Memory B cell (primary cell): ENCODE data around the gene CHN2.

Source experiments
- ATAC-seq: fragments of 150-1000 bp; cut with Tn5 transposase; 2 replicates; pipeline ENCODE4 v1.10.0; 2021; ENCODE audit warnings: low read depth, mild to moderate bottlenecking, moderate library complexity
- DNase-seq, 2 donors: peaks; one replicate each; pipeline ENCODE4 v3.0.0; 2022; ENCODE audit warnings: low spot score in 2 of 2
- H3K27ac Mint-ChIP-seq: one replicate; pipeline ENCODE4 v1.8.0; 2022; ENCODE audit warnings: mild to moderate bottlenecking, moderate library complexity, mixed read lengths
- H3K27me3 Mint-ChIP-seq: one replicate; pipeline ENCODE4 v1.8.0; 2022; ENCODE audit warnings: mixed read lengths
- H3K36me3 Mint-ChIP-seq: one replicate; pipeline ENCODE4 v1.8.0; 2022; ENCODE audit warnings: mild to moderate bottlenecking, mixed read lengths
- H3K4me1 Mint-ChIP-seq: one replicate; pipeline ENCODE4 v1.8.0; 2022; ENCODE audit warnings: mixed read lengths
- H3K4me3 Mint-ChIP-seq: one replicate; pipeline ENCODE4 v1.8.0; 2022; ENCODE audit warnings: mild to moderate bottlenecking, moderate library complexity, mixed read lengths
- H3K9me3 Mint-ChIP-seq: one replicate; pipeline ENCODE4 v1.8.0; 2022; ENCODE audit warnings: mixed read lengths

The CHN2 gene

GRCh38 chr7:29163854-29164253, 30.7 kb upstream of the CHN2 start:
- ATAC-seq = no peak
- H3K9me3 Mint-ChIP-seq = peaks cover 5% of the 10 kb centered on the region

GRCh38 chr7:29167721-29168120, 26.9 kb upstream of the CHN2 start:
- H3K4me3 Mint-ChIP-seq = no peak overlapping the region
- peaks cover 4% of the 10 kb centered on the region for H3K27me3 Mint-ChIP-seq
- ATAC-seq (no peak), DNase-seq (no peak)
- peaks cover 3% of the 10 kb centered on the region for H3K9me3 Mint-ChIP-seq
- H3K36me3 Mint-ChIP-seq = no peaks in the 10 kb centered on the region
- no peak overlapping the region for H3K27ac Mint-ChIP-seq
- H3K4me1 Mint-ChIP-seq = no peaks in the 10 kb centered on the region

More at GRCh38 chr7:29163854-29164253, 30.7 kb upstream of the CHN2 start:
- no peak for DNase-seq
- Mint-ChIP-seq H3K4me3 (no peak overlapping the region), H3K27me3 (peaks cover 11% of the 10 kb centered on the region), H3K4me1 (no peaks in the 10 kb centered on the region), H3K36me3 (no peaks in the 10 kb centered on the region), H3K27ac (no peak overlapping the region)

GRCh38 chr7:29170781-29171180, 23.8 kb upstream of the CHN2 start:
- Mint-ChIP-seq H3K36me3 (no peaks in the 10 kb centered on the region), H3K27me3 (peaks cover 8% of the 10 kb centered on the region), H3K27ac (no peak overlapping the region), H3K4me1 (no peaks in the 10 kb centered on the region), H3K9me3 (peaks cover 5% of the 10 kb centered on the region), H3K4me3 (no peak overlapping the region)
- DNase-seq = no peak
- ATAC-seq = no peak

- Mint-ChIP-seq H3K4me3 (no peak overlapping the region), H3K27me3 (peaks cover 16% of the 10 kb centered on the region), H3K9me3 (peaks cover 2% of the 10 kb centered on the region), H3K27ac (no peak overlapping the region), H3K4me1 (peaks cover 5% of the 10 kb centered on the region), H3K36me3 (no peaks in the 10 kb centered on the region)
- DNase-seq = no peak
- ATAC-seq = no peak
These were observed 21.1 kb upstream of the CHN2 start for GRCh38 chr7:29173458-29173857.

GRCh38 chr7:29177963-29178600, 16.5 kb upstream of the CHN2 start:
- H3K27me3 Mint-ChIP-seq = peaks cover 12% of the 10 kb centered on the region
- ATAC-seq = no peak
- no peak overlapping the region for H3K27ac Mint-ChIP-seq
- no peak for DNase-seq
- H3K4me1 Mint-ChIP-seq = peaks cover 8% of the 10 kb centered on the region
- H3K9me3 Mint-ChIP-seq = peaks cover 2% of the 10 kb centered on the region
- no peak overlapping the region for H3K4me3 Mint-ChIP-seq
- H3K36me3 Mint-ChIP-seq = no peaks in the 10 kb centered on the region

- Mint-ChIP-seq H3K4me1 (peaks cover 8% of the 10 kb centered on the region), H3K36me3 (no peaks in the 10 kb centered on the region), H3K27ac (no peak overlapping the region), H3K9me3 (peaks cover 2% of the 10 kb centered on the region), H3K4me3 (no peak overlapping the region), H3K27me3 (peaks cover 13% of the 10 kb centered on the region)
- ATAC-seq (no peak), DNase-seq (no peak)
These were observed 15.5 kb upstream of the CHN2 start for GRCh38 chr7:29179115-29179514.

- no peaks in the 10 kb centered on the region for H3K36me3 Mint-ChIP-seq
- no peak for ATAC-seq
- H3K9me3 Mint-ChIP-seq = no peaks in the 10 kb centered on the region
These were observed 10.0 kb upstream of the CHN2 start for GRCh38 chr7:29184599-29184998.

GRCh38 chr7:29185613-29186012, 9.0 kb upstream of the CHN2 start:
- no peaks in the 10 kb centered on the region for H3K36me3 Mint-ChIP-seq
- peaks cover 6% of the 10 kb centered on the region for H3K27me3 Mint-ChIP-seq
- peaks cover 5% of the 10 kb centered on the region for H3K4me1 Mint-ChIP-seq
- H3K9me3 Mint-ChIP-seq = no peaks in the 10 kb centered on the region
- H3K4me3 Mint-ChIP-seq = no peak overlapping the region
- no peak overlapping the region for H3K27ac Mint-ChIP-seq
- ATAC-seq (no peak), DNase-seq (no peak)

More at GRCh38 chr7:29184599-29184998, 10.0 kb upstream of the CHN2 start:
- DNase-seq = no peak
- peaks cover 5% of the 10 kb centered on the region for H3K27me3 Mint-ChIP-seq
- H3K27ac Mint-ChIP-seq = no peak overlapping the region
- H3K4me3 Mint-ChIP-seq = no peak overlapping the region
- H3K4me1 Mint-ChIP-seq = peaks cover 4% of the 10 kb centered on the region

GRCh38 chr7:29189743-29190201, 4.8 kb upstream of the CHN2 start:
- H3K9me3 Mint-ChIP-seq = no peaks in the 10 kb centered on the region
- ATAC-seq = peak; percentile 71
- peaks cover 4% of the 10 kb centered on the region for H3K4me1 Mint-ChIP-seq
- no peaks in the 10 kb centered on the region for H3K36me3 Mint-ChIP-seq
- no peak overlapping the region for H3K27ac Mint-ChIP-seq
- H3K4me3 Mint-ChIP-seq = no peak overlapping the region
- DNase-seq = peak; percentile 31 to 32
- H3K27me3 Mint-ChIP-seq = peaks cover 9% of the 10 kb centered on the region

GRCh38 chr7:29190349-29191045, 4.1 kb upstream of the CHN2 start:
- H3K4me3 Mint-ChIP-seq = no peak overlapping the region
- H3K36me3 Mint-ChIP-seq = no peaks in the 10 kb centered on the region
- DNase-seq (no peak), ATAC-seq (no peak)
- H3K4me1 Mint-ChIP-seq = peaks cover 7% of the 10 kb centered on the region
- peaks cover 11% of the 10 kb centered on the region for H3K27me3 Mint-ChIP-seq
- no peak overlapping the region for H3K27ac Mint-ChIP-seq
- H3K9me3 Mint-ChIP-seq = no peaks in the 10 kb centered on the region

- Mint-ChIP-seq H3K4me3 (no peak overlapping the region), H3K27me3 (peaks cover 9% of the 10 kb centered on the region), H3K36me3 (no peaks in the 10 kb centered on the region), H3K27ac (no peak overlapping the region), H3K9me3 (no peaks in the 10 kb centered on the region), H3K4me1 (peaks cover 8% of the 10 kb centered on the region)
- DNase-seq (no peak), ATAC-seq (no peak)
These were observed 2.3 kb upstream of the CHN2 start for GRCh38 chr7:29192323-29192722.

GRCh38 chr7:29192811-29193210, 1.8 kb upstream of the CHN2 start:
- Mint-ChIP-seq H3K4me3 (no peak overlapping the region), H3K9me3 (no peaks in the 10 kb centered on the region), H3K4me1 (peaks cover 8% of the 10 kb centered on the region), H3K36me3 (no peaks in the 10 kb centered on the region), H3K27ac (no peak overlapping the region), H3K27me3 (peaks cover 12% of the 10 kb centered on the region)
- ATAC-seq (no peak), DNase-seq (no peak)

GRCh38 chr7:29193316-29194205, 1.0 kb upstream of the CHN2 start:
- no peak for DNase-seq
- no peak overlapping the region for H3K27ac Mint-ChIP-seq
- H3K36me3 Mint-ChIP-seq = no peaks in the 10 kb centered on the region
- ATAC-seq = no peak
- H3K27me3 Mint-ChIP-seq = peaks cover 14% of the 10 kb centered on the region
- peak overlapping the region; percentile 67 for H3K4me3 Mint-ChIP-seq
- peaks cover 8% of the 10 kb centered on the region for H3K4me1 Mint-ChIP-seq
- no peaks in the 10 kb centered on the region for H3K9me3 Mint-ChIP-seq

GRCh38 chr7:29194206-29194593, 375 bp upstream of the CHN2 start:
- Mint-ChIP-seq H3K27ac (no peak overlapping the region), H3K9me3 (no peaks in the 10 kb centered on the region), H3K4me1 (peaks cover 8% of the 10 kb centered on the region), H3K36me3 (no peaks in the 10 kb centered on the region), H3K27me3 (peaks cover 14% of the 10 kb centered on the region), H3K4me3 (peak overlapping the region; percentile 83)
- ATAC-seq (no peak), DNase-seq (no peak)
